Loucy (cell line): ENCODE data around the gene GRK6.

Source experiments
- CTCF ChIP-seq: fragments of 200-600 bp; sonication (generic); conservative IDR thresholded peaks from 2 replicates; pipeline ENCODE4 v1.5.1; 2014; ENCODE audit warnings: mild to moderate bottlenecking, antibody characterized with exemption, low read length
- EZH2phosphoT487 ChIP-seq: fragments of 200-600 bp; IDR thresholded peaks from 2 replicates; pipeline ENCODE4 v1.6.1; 2018; ENCODE audit warnings: antibody characterized with exemption, mild to moderate bottlenecking, moderate library complexity, borderline replicate concordance

- TF ChIP-seq CTCF (no peak), EZH2phosphoT487 (no peak)
Measured at GRCh38 chr5:177470759-177471536, 44.5 kb downstream of the GRK6 start.
